Trophoblast cell (in vitro differentiated cells and primary cell): Measurements from ENCODE around the gene RNH1.
A peak's percentile ranks its signal among the peaks of the same experiment; 100 is the strongest.

Source experiments
- DNase-seq, 2 donors: peaks; one replicate each; pipeline ENCODE4 v3.0.0-alpha.2; 2016
- H2AFZ ChIP-seq: 2 replicates; pipeline ENCODE4 v1.6.1; 2013; ENCODE audit warnings: low read length, moderate library complexity, mild to moderate bottlenecking; ENCODE audit not compliant: insufficient read depth, poor library complexity
- H2AK5ac ChIP-seq: 2 replicates; pipeline ENCODE4 v1.6.1; 2013; ENCODE audit warnings: mild to moderate bottlenecking, low read length
- H2BK120ac ChIP-seq: 2 replicates; pipeline ENCODE4 v1.6.1; 2013; ENCODE audit warnings: low read length, mild to moderate bottlenecking, moderate library complexity; ENCODE audit not compliant: insufficient read depth, poor library complexity
- H2BK12ac ChIP-seq: 2 replicates; pipeline ENCODE4 v1.6.1; 2013; ENCODE audit warnings: mild to moderate bottlenecking, low read length, moderate library complexity
- H2BK5ac ChIP-seq: 2 replicates; pipeline ENCODE4 v1.6.1; 2013; ENCODE audit warnings: low read length, low read depth, moderate library complexity, mild to moderate bottlenecking; ENCODE audit not compliant: poor library complexity
- H3K14ac ChIP-seq: 2 replicates; pipeline ENCODE4 v1.6.1; 2013; ENCODE audit warnings: mild to moderate bottlenecking, low read length
- H3K18ac ChIP-seq: 2 replicates; pipeline ENCODE4 v1.6.1; 2013; ENCODE audit warnings: mild to moderate bottlenecking, low read length
- H3K23ac ChIP-seq: 2 replicates; pipeline ENCODE4 v1.6.1; 2013; ENCODE audit warnings: low read length
- H3K27ac ChIP-seq: 2 replicates; pipeline ENCODE4 v1.5.1; 2013; ENCODE audit warnings: low read depth, mild to moderate bottlenecking, inconsistent platforms, low read length, moderate library complexity
- H3K27me3 ChIP-seq: 2 replicates; pipeline ENCODE4 v1.6.1; 2013; ENCODE audit warnings: inconsistent platforms, mild to moderate bottlenecking, low read length, moderate library complexity; ENCODE audit not compliant: insufficient read depth
- H3K36me3 ChIP-seq, 2 experiments: 1 replicate in 1 of 2; 2 replicates in 1 of 2; pipeline ENCODE4 v1.6.1; 2013; ENCODE audit warnings: low read length in 2 of 2, mild to moderate bottlenecking in 2 of 2, moderate library complexity in 1 of 2; ENCODE audit not compliant: insufficient read depth in 2 of 2, control insufficient read depth in 1 of 2
- H3K4ac ChIP-seq: 2 replicates; pipeline ENCODE4 v1.6.1; 2013; ENCODE audit warnings: low read depth, mild to moderate bottlenecking, low read length, moderate library complexity
- H3K4me1 ChIP-seq, 2 experiments: 1 replicate in 1 of 2; 2 replicates in 1 of 2; pipeline ENCODE4 v1.6.1; 2013; ENCODE audit warnings: low read length in 2 of 2, mild to moderate bottlenecking in 2 of 2, moderate library complexity in 1 of 2; ENCODE audit not compliant: insufficient read depth in 2 of 2, control insufficient read depth in 1 of 2
- H3K4me2 ChIP-seq: 2 replicates; pipeline ENCODE4 v1.6.1; 2013; ENCODE audit warnings: inconsistent platforms, mild to moderate bottlenecking, low read length, moderate library complexity
- H3K4me3 ChIP-seq: 2 replicates; pipeline ENCODE4 v1.5.1; 2013; ENCODE audit warnings: mild to moderate bottlenecking, low read depth, low read length, inconsistent platforms
- H3K79me1 ChIP-seq: one replicate; pipeline ENCODE4 v1.6.1; 2013; ENCODE audit warnings: low read length
- H3K79me2 ChIP-seq: 2 replicates; pipeline ENCODE4 v1.6.1; 2013; ENCODE audit warnings: low read length, mild to moderate bottlenecking; ENCODE audit not compliant: control insufficient read depth, insufficient read depth, poor library complexity
- H3K9ac ChIP-seq: 2 replicates; pipeline ENCODE4 v1.6.1; 2013; ENCODE audit warnings: mild to moderate bottlenecking, low read length
- H3K9me3 ChIP-seq: 2 replicates; pipeline ENCODE4 v1.6.1; 2013; ENCODE audit warnings: low read depth, mild to moderate bottlenecking, control low read depth, inconsistent platforms, low read length; ENCODE audit not compliant: insufficient read depth
- H4K12ac ChIP-seq: 2 replicates; pipeline ENCODE4 v1.6.1; 2013; ENCODE audit warnings: low read depth, mild to moderate bottlenecking, low read length, moderate library complexity
- H4K8ac ChIP-seq: 2 replicates; pipeline ENCODE4 v1.6.1; 2013; ENCODE audit warnings: low read depth, mild to moderate bottlenecking, low read length, moderate library complexity
- H4K91ac ChIP-seq: one replicate; pipeline ENCODE4 v1.6.1; 2013; ENCODE audit warnings: low read depth, mild to moderate bottlenecking, low read length, moderate library complexity
- whole genome bisulfite sequencing: extraction: QIAGEN DNeasy Blood & Tissue Kit; methylation state at CpG from one replicate; pipeline ENCODE4 v1.1.7; 2013; ENCODE audit warnings: missing lambda C conversion rate; ENCODE audit not compliant: insufficient read length, insufficient coverage; ENCODE audit errors: extremely low coverage; 5-methylcytosine and 5-hydroxymethylcytosine counted together

The RNH1 gene

GRCh38 chr11:477052-477715, 29.9 kb downstream of the RNH1 start:
- H2AFZ ChIP-seq, result no peak overlapping the region
- no peak for DNase-seq
- no peak overlapping the region for H3K18ac ChIP-seq
- peaks cover 0 to 13% of the 10 kb centered on the region in 2 experiments for H3K4me1 ChIP-seq
- H2AK5ac ChIP-seq, result no peak overlapping the region
- no CpG with 5 or more reads among the region's 16 CpGs for WGBS
- H3K27ac ChIP-seq, result no peak overlapping the region
- no peaks in the 10 kb centered on the region for H3K27me3 ChIP-seq
- H2BK120ac ChIP-seq, result no peak overlapping the region
- H3K23ac ChIP-seq, result no peak overlapping the region
- no peak overlapping the region for H3K9ac ChIP-seq
- H3K9me3 ChIP-seq, result peaks cover 5% of the 10 kb centered on the region
- no peak overlapping the region for H4K91ac ChIP-seq
- H3K79me2 ChIP-seq, result no peaks in the 10 kb centered on the region
- no peak overlapping the region for H2BK5ac ChIP-seq
- no peaks in the 10 kb centered on the region for H3K79me1 ChIP-seq
- H2BK12ac ChIP-seq, result no peak overlapping the region
- no peak overlapping the region for H4K8ac ChIP-seq
- H4K12ac ChIP-seq, result no peak overlapping the region
- no peak overlapping the region for H3K14ac ChIP-seq
- H3K4me2 ChIP-seq, result no peak overlapping the region
- H3K4ac ChIP-seq, result no peak overlapping the region
- H3K36me3 ChIP-seq, result peaks cover 12 to 16% of the 10 kb centered on the region in 2 experiments
- H3K4me3 ChIP-seq, result no peak overlapping the region

GRCh38 chr11:476416-476815, 30.6 kb downstream of the RNH1 start:
- no peak for DNase-seq
- Histone ChIP-seq H4K8ac (no peak overlapping the region), H2AK5ac (peak overlapping the region; percentile 21), H3K4ac (no peak overlapping the region), H3K79me2 (no peaks in the 10 kb centered on the region), H3K27me3 (no peaks in the 10 kb centered on the region), H3K14ac (no peak overlapping the region), H3K79me1 (no peaks in the 10 kb centered on the region), H3K9me3 (peaks cover 5% of the 10 kb centered on the region), H3K9ac (no peak overlapping the region), H2BK12ac (no peak overlapping the region), H3K23ac (no peak overlapping the region), H3K27ac (no peak overlapping the region), H2BK120ac (no peak overlapping the region), H3K36me3 (peaks cover 12 to 16% of the 10 kb centered on the region in 2 experiments), H3K18ac (peak overlapping the region; percentile 61), H4K91ac (no peak overlapping the region), H3K4me1 (peaks cover 0 to 13% of the 10 kb centered on the region in 2 experiments), H3K4me3 (no peak overlapping the region), H3K4me2 (no peak overlapping the region), H2AFZ (no peak overlapping the region), H4K12ac (no peak overlapping the region), H2BK5ac (no peak overlapping the region)
- no CpG with 5 or more reads among the region's 15 CpGs for WGBS

GRCh38 chr11:475941-476340, 31.1 kb downstream of the RNH1 start:
- H3K27me3 ChIP-seq, result no peaks in the 10 kb centered on the region
- no CpG with 5 or more reads among the region's 9 CpGs for WGBS
- no peak for DNase-seq

GRCh38 chr11:474914-475506, 32.0 kb downstream of the RNH1 start:
- no CpG with 5 or more reads among the region's 48 CpGs for WGBS
- H4K91ac ChIP-seq, result no peak overlapping the region
- no peak for DNase-seq
- no peak overlapping the region for H2BK12ac ChIP-seq
- no peak overlapping the region for H3K4ac ChIP-seq
- H2BK5ac ChIP-seq, result no peak overlapping the region
- no peak overlapping the region for H2AFZ ChIP-seq
- H3K14ac ChIP-seq, result no peak overlapping the region
- H3K4me1 ChIP-seq, result peaks cover 3 to 15% of the 10 kb centered on the region in 2 experiments
- peaks cover under 1% of the 10 kb centered on the region for H3K79me1 ChIP-seq
- H3K79me2 ChIP-seq, result peaks cover under 1% of the 10 kb centered on the region
- H3K4me2 ChIP-seq, result no peak overlapping the region
- H3K9me3 ChIP-seq, result peaks cover 5% of the 10 kb centered on the region
- H3K18ac ChIP-seq, result no peak overlapping the region
- no peak overlapping the region for H3K4me3 ChIP-seq
- H4K8ac ChIP-seq, result no peak overlapping the region
- H3K23ac ChIP-seq, result no peak overlapping the region
- no peaks in the 10 kb centered on the region for H3K27me3 ChIP-seq
- no peak overlapping the region for H2BK120ac ChIP-seq
- H2AK5ac ChIP-seq, result no peak overlapping the region
- no peak overlapping the region for H3K27ac ChIP-seq
- no peak overlapping the region for H4K12ac ChIP-seq
- peaks cover 12 to 17% of the 10 kb centered on the region in 2 experiments for H3K36me3 ChIP-seq
- peak overlapping the region; percentile 10 for H3K9ac ChIP-seq

More at GRCh38 chr11:475941-476340, 31.1 kb downstream of the RNH1 start:
- H3K4ac ChIP-seq, result peak overlapping the region; percentile 21
- H3K9ac ChIP-seq, result no peak overlapping the region
- H4K91ac ChIP-seq, result no peak overlapping the region
- H3K4me2 ChIP-seq, result no peak overlapping the region
- H3K14ac ChIP-seq, result peak overlapping the region; percentile 20
- peak overlapping the region; percentile 61 for H3K18ac ChIP-seq
- H2AFZ ChIP-seq, result no peak overlapping the region
- H3K36me3 ChIP-seq, result peaks cover 12 to 16% of the 10 kb centered on the region in 2 experiments
- H3K9me3 ChIP-seq, result peaks cover 5% of the 10 kb centered on the region
- no peak overlapping the region for H2AK5ac ChIP-seq
- H2BK5ac ChIP-seq, result no peak overlapping the region
- no peak overlapping the region for H2BK120ac ChIP-seq
- no peak overlapping the region for H4K12ac ChIP-seq
- H4K8ac ChIP-seq, result no peak overlapping the region
- H3K4me1 ChIP-seq, result peaks cover 0 to 13% of the 10 kb centered on the region in 2 experiments
- no peaks in the 10 kb centered on the region for H3K79me2 ChIP-seq
- H3K27ac ChIP-seq, result no peak overlapping the region
- H3K79me1 ChIP-seq, result no peaks in the 10 kb centered on the region
- no peak overlapping the region for H3K23ac ChIP-seq
- H3K4me3 ChIP-seq, result no peak overlapping the region
- no peak overlapping the region for H2BK12ac ChIP-seq
